T1000 (cell line): ENCODE measurements around the gene RAP1A.

Experiments
- DNase-seq: peaks from one replicate; lab custom pipeline; 2025; ENCODE audit warnings: mixed read lengths; lab: John Stamatoyannopoulos, UW

RAP1A gene

GRCh38 chr1:111758373-111758772, 138.8 kb downstream of the RAP1A start:
- DNase-seq: no peak

- no peak for DNase-seq
Observed at GRCh38 chr1:111761717-111762116, 142.1 kb downstream of the RAP1A start.

GRCh38 chr1:111762332-111762731, 142.7 kb downstream of the RAP1A start:
- DNase-seq: no peak
